GM12878 (cell line): ENCODE results near the gene KIAA1217. TPM values are rescaled to one million over a fixed set of nuclear protein-coding genes. Genes with fewer than 3 reads are reported as not detected.

Experiments used
- ATAC-seq: fragments of 200-7000 bp; cut with Tn5 transposase; 3 replicates; pipeline ENCODE4 v1.9.1; 2020; ENCODE audit warnings: mild to moderate bottlenecking, moderate library complexity
- BruUV-seq: library from RNA; stranded (reverse); fragments of 400-500 nt; replicated peaks from 2 replicates; lab custom pipeline; 2021; lab: Mats Ljungman, UMichigan
- CTCF ChIA-PET: fragments of 300-600 bp; sonication (Branson Sonifier 250); formaldehyde crosslinking; extraction: SDS; loops from one replicate; lab custom pipeline; 2021; ENCODE audit warnings: inconsistent platforms; lab: Yijun Ruan, JAX
- POLR2A ChIA-PET: fragments of 350-600 bp; formaldehyde crosslinking; extraction: SDS; loops from one replicate; lab custom pipeline; 2021; ENCODE audit warnings: inconsistent platforms; lab: Charles Lee
- RAD21 ChIA-PET: fragments of 300-600 bp; sonication (Branson Sonifier 250); formaldehyde crosslinking; loops from one replicate; lab custom pipeline; 2023; ENCODE audit warnings: antibody characterized with exemption; ENCODE audit not compliant: unreplicated experiment; lab: Charles Lee
- SMC1A ChIA-PET: fragments of 300-600 bp; sonication (Branson Sonifier 250); formaldehyde crosslinking; loops from one replicate; lab custom pipeline; 2023; ENCODE audit not compliant: unreplicated experiment, uncharacterized antibody; lab: Charles Lee
- DNase-seq: peaks from one replicate; pipeline ENCODE4 v3.0.0-alpha.2; 2011; ENCODE audit warnings: low read depth, low spot score
- FAIRE-seq: peaks from 3 replicates; lab custom pipeline; 2011; peaks lifted over from hg19 to GRCh38; lab: Jason Lieb, UNC
- H2AFZ ChIP-seq: 2 replicates; pipeline ENCODE4 v1.6.0; 2011; ENCODE audit warnings: low read depth, low read length, control low read depth; ENCODE audit not compliant: control insufficient read depth
- H3K27ac ChIP-seq: 2 replicates; pipeline ENCODE4 v1.5.1; 2011; ENCODE audit warnings: control low read depth; ENCODE audit not compliant: control insufficient read depth, insufficient read depth
- H3K27me3 ChIP-seq, 2 experiments: replicated peaks in 1 of 2; 2 replicates each; pipeline versions ENCODE4 v1.6.0 to v1.6.1; 2011; ENCODE audit warnings: low read length in 1 of 2; ENCODE audit not compliant: control insufficient read depth in 2 of 2, insufficient read depth in 2 of 2
- H3K36me3 ChIP-seq, 2 experiments: 2 replicates each; pipeline ENCODE4 v1.5.1; 2011; ENCODE audit warnings: low read length in 1 of 2; ENCODE audit not compliant: control insufficient read depth in 2 of 2, insufficient read depth in 2 of 2
- H3K4me1 ChIP-seq: 2 replicates; pipeline ENCODE4 v1.6.1; 2011; ENCODE audit warnings: mild to moderate bottlenecking, low read length, moderate library complexity, mixed read lengths; ENCODE audit not compliant: control insufficient read depth, insufficient read depth
- H3K4me2 ChIP-seq: 2 replicates; pipeline ENCODE4 v1.6.0; 2011; ENCODE audit warnings: control low read depth; ENCODE audit not compliant: control insufficient read depth, insufficient read depth
- H3K4me3 ChIP-seq: fragments of 200-600 bp; sonication (generic); 2 replicates; pipeline ENCODE4 v1.5.1; 2016
- H3K79me2 ChIP-seq: 2 replicates; pipeline ENCODE4 v1.6.0; 2011; ENCODE audit warnings: low read length; ENCODE audit not compliant: control insufficient read depth, insufficient read depth
- H3K9ac ChIP-seq: 2 replicates; pipeline ENCODE4 v1.8.0; 2011; ENCODE audit warnings: low read length, control low read depth, mixed read lengths; ENCODE audit not compliant: control insufficient read depth, insufficient read depth
- H3K9me3 ChIP-seq: replicated peaks from 3 replicates; pipeline ENCODE4 v1.5.1; 2011; ENCODE audit warnings: mild to moderate bottlenecking, low read length; ENCODE audit not compliant: control insufficient read depth, insufficient read depth
- H4K20me1 ChIP-seq: 2 replicates; pipeline ENCODE4 v1.6.0; 2011; ENCODE audit not compliant: control insufficient read depth, insufficient read depth
- IKZF1 ChIP-seq: fragments of 450-650 bp; conservative IDR thresholded peaks from 2 replicates; pipeline ENCODE4 v1.6.1; 2017; ENCODE audit warnings: antibody characterized with exemption, mild to moderate bottlenecking
- IKZF2 ChIP-seq, 2 experiments: fragments of 450-650 bp; IDR thresholded peaks; 2 replicates each; pipeline ENCODE4 v1.6.1; 2017; ENCODE audit warnings: mild to moderate bottlenecking in 2 of 2, moderate library complexity in 2 of 2
- PAX5 ChIP-seq: IDR thresholded peaks from 2 replicates; pipeline ENCODE4 v1.6.1; 2011; ENCODE audit warnings: low read depth, low read length, borderline replicate concordance
- POLR2AphosphoS5 ChIP-seq: IDR thresholded peaks from 2 replicates; pipeline ENCODE4 v1.6.1; 2011; ENCODE audit warnings: mild to moderate bottlenecking, low read length, inconsistent platforms
- RAD21 ChIP-seq: IDR thresholded peaks from 2 replicates; pipeline ENCODE4 v1.6.1; 2011; ENCODE audit warnings: mild to moderate bottlenecking, low read depth, low read length, moderate library complexity; ENCODE audit not compliant: insufficient read depth
- SMC3 ChIP-seq: IDR thresholded peaks from 2 replicates; pipeline ENCODE4 v1.6.1; 2011; ENCODE audit warnings: low read length, improper control_type of control experiment, borderline replicate concordance
- SP1 ChIP-seq: IDR thresholded peaks from one replicate; pipeline ENCODE4 v1.6.1; 2011; ENCODE audit warnings: low read depth, low read length
- SREBF1 ChIP-seq: IDR thresholded peaks from 2 replicates; pipeline ENCODE4 v1.6.1; 2012; ENCODE audit warnings: mild to moderate bottlenecking, low read length
- ZNF24 ChIP-seq: fragments of 450-650 bp; IDR thresholded peaks from 2 replicates; pipeline ENCODE4 v1.6.1; 2017; ENCODE audit warnings: antibody characterized with exemption, mild to moderate bottlenecking
- WGBS: methylation state at CpG from one replicate; pipeline ENCODE4 v1.1.6; 2016; ENCODE audit warnings: low lambda C conversion rate; ENCODE audit not compliant: insufficient replicate concordance, insufficient coverage; ENCODE audit errors: missing lambda C conversion rate; 5-methylcytosine and 5-hydroxymethylcytosine counted together
- in situ Hi-C: fragments of 300-500 bp; cut with MboI; formaldehyde crosslinking; loops from 9 replicates; pipeline ENCODE4 v1.14.3; 2018; ENCODE audit warnings: mixed read lengths
- intact Hi-C: fragments of 100-400 bp; cut with micrococcal nuclease; formaldehyde crosslinking; loops from one replicate; pipeline ENCODE4 v1.14.2; 2022; ENCODE audit not compliant: unreplicated experiment
- polyA plus RNA-seq, 11 experiments: library from polyadenylated mRNA; depleted of rRNA in 4 of 11; unstranded in 6 of 11; stranded (reverse) in 5 of 11; fragments of >200 nt; fragmentation: Nextera tagmentation in 4 of 11; fragmentation: Illumina TruSeq in 1 of 11; extraction: Ambion mirVana in 4 of 11; extraction: Trizol in 1 of 11; gene quantifications; 1 replicate in 1 of 11; 2 replicates in 10 of 11; pipeline versions ENCODE4 v1.2.1 to v1.2.3, GENCODE V29; 2011 to 2016; ENCODE audit warnings: inconsistent platforms in 2 of 11, missing spikeins in 2 of 11, low read depth in 1 of 11
- total RNA-seq, 4 experiments: library from RNA; depleted of rRNA in 3 of 4; stranded (reverse); fragments of >200 nt in 3 of 4; fragmentation: Illumina TruSeq in 1 of 4; extraction: Trizol in 1 of 4; gene quantifications; 2 replicates each; pipeline versions ENCODE4 v1.2.1 to v1.2.3, GENCODE V29; 2013 to 2021
- TF ChIP-seq, protein P1 (sequence below), 3 experiments: IDR thresholded peaks in 2 of 3; conservative IDR thresholded peaks in 1 of 3; 2 replicates each; pipeline ENCODE4 v1.5.1; 2011; ENCODE audit warnings: low read depth in 3 of 3, low read length in 3 of 3, mild to moderate bottlenecking in 3 of 3, control low read depth in 2 of 3, moderate library complexity in 2 of 3, inconsistent platforms in 1 of 3, mixed read lengths in 1 of 3; ENCODE audit not compliant: control insufficient read depth in 2 of 3, insufficient read depth in 1 of 3; ENCODE audit errors: extremely low read depth in 1 of 3

KIAA1217 gene
- total and polyA plus RNA-seq, 10 of the 15 experiments (the other 5 are each of a cell fraction or from before 2014, with no cell fraction given), result 0.57 to 3.8 (median 2.1) TPM

DNA sequence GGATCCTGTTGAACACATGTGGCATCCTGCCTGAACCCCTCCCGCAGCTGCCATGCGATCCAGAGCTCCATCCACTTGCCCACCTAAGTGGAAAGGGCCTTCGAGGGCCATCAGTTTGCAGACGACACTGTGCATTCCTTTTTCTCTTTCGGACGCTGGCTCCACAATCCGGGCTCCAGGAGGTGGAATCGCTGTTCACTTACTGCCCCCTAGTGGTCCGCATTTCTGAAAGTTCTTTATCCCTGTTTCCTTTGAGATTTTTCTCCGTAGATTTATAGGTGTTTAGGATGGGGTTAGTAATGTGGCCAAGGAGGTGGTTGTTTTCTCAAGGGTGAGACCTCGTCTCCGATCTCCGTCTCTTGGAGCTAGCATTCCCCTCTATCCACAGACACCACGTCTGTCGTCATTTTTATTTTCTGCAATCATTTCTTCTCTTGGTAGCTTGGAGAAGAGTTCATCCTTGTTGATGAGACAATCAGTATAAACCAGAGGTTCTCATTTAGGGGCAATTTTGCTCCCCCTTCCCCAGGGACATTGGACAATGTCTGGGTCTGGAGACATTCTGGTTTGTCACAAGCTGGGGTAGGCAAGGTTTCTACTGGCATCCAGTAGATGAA, 310.2 kb downstream of the KIAA1217 start:
- H3K4me2 ChIP-seq, result peak overlapping the region; percentile 53
- no peaks in the 10 kb centered on the region for H3K9me3 ChIP-seq
- BruUV-seq, result no TSS peak
- no peak for DNase-seq
- no peak overlapping the region for H3K27ac ChIP-seq
- intact Hi-C loops, result loop anchor here (1.0 kb wide), 1 partner anchor 525 kb away; no protein-coding TSS in a partner anchor
- ATAC-seq, result peak; percentile 68
- WGBS, result 11% methylated on average over 15 of the region's 15 CpGs
- H3K9ac ChIP-seq, result no peak overlapping the region
- ChIA-PET POLR2A (no interaction called here), CTCF (interaction anchor here (0.6 to 9.7 kb wide), 48 partner anchors 9 to 1362 kb away, joined by 3 to 87 read pairs (median 4); partner anchors contain the start of gene KIAA1217), SMC1A (interaction anchor here (0.7 to 8.5 kb wide), 9 partner anchors 14 to 525 kb away, joined by 3 to 53 read pairs (median 4); no protein-coding TSS in a partner anchor), RAD21 (interaction anchor here (0.7 to 4.9 kb wide), 5 partner anchors 80 to 525 kb away, joined by 3 to 28 read pairs (median 3); no protein-coding TSS in a partner anchor)
- H3K79me2 ChIP-seq, result no peaks in the 10 kb centered on the region
- FAIRE-seq, result peak; percentile 49
- no peaks in the 10 kb centered on the region for H4K20me1 ChIP-seq
- no peaks in the 10 kb centered on the region for H3K27me3 ChIP-seq
- H2AFZ ChIP-seq, result peak overlapping the region; percentile 32; the same call in 1 of the 2 replicates
- H3K4me3 ChIP-seq, result no peak overlapping the region
- no peaks in the 10 kb centered on the region for H3K4me1 ChIP-seq
- in situ Hi-C loops, result loop anchor here (5.0 kb wide), 1 partner anchor 527 kb away; no protein-coding TSS in a partner anchor
- TF ChIP-seq, protein P1, sequence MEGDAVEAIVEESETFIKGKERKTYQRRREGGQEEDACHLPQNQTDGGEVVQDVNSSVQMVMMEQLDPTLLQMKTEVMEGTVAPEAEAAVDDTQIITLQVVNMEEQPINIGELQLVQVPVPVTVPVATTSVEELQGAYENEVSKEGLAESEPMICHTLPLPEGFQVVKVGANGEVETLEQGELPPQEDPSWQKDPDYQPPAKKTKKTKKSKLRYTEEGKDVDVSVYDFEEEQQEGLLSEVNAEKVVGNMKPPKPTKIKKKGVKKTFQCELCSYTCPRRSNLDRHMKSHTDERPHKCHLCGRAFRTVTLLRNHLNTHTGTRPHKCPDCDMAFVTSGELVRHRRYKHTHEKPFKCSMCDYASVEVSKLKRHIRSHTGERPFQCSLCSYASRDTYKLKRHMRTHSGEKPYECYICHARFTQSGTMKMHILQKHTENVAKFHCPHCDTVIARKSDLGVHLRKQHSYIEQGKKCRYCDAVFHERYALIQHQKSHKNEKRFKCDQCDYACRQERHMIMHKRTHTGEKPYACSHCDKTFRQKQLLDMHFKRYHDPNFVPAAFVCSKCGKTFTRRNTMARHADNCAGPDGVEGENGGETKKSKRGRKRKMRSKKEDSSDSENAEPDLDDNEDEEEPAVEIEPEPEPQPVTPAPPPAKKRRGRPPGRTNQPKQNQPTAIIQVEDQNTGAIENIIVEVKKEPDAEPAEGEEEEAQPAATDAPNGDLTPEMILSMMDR (IDR thresholded peaks at IDR 0.05 in 2 of 3, conservative IDR thresholded peaks at IDR 0.05 in 1 of 3; ENCODE audit: control insufficient read depth in 2 of 3, extremely low read depth in 1 of 3, insufficient read depth in 1 of 3, low read depth in 3 of 3, low read length in 3 of 3), result peak; percentile 69 to 80 (median 77)
- TF ChIP-seq SP1 (no peak), IKZF1 (0 out of 2 replicates have a peak, but pooled peaks have one; percentile 11), ZNF24 (0 out of 2 replicates have a peak, but pooled peaks have one; percentile 60), SREBF1 (no peak), PAX5 (no peak), IKZF2 (IDR thresholded peaks at IDR 0.05) (peak in 1 of 2 experiments; percentile 11; a peak in 1 of 4 replicates), POLR2AphosphoS5 (no peak), RAD21 (peak; percentile 68), SMC3 (peak; percentile 53)
- no peaks in the 10 kb centered on the region for H3K36me3 ChIP-seq
